HG03378 (cell line): ENCODE data around the gene MANSC4.
A peak's percentile ranks its signal among the peaks of the same experiment; 100 is the strongest.

Experiments
- ATAC-seq: cut with Tn5 transposase; IDR thresholded peaks from one replicate; pipeline ENCODE4 v1.9.1; 2021; ENCODE audit warnings: mild to moderate bottlenecking, moderate library complexity; ENCODE audit not compliant: unreplicated experiment

Gene MANSC4

DNA sequence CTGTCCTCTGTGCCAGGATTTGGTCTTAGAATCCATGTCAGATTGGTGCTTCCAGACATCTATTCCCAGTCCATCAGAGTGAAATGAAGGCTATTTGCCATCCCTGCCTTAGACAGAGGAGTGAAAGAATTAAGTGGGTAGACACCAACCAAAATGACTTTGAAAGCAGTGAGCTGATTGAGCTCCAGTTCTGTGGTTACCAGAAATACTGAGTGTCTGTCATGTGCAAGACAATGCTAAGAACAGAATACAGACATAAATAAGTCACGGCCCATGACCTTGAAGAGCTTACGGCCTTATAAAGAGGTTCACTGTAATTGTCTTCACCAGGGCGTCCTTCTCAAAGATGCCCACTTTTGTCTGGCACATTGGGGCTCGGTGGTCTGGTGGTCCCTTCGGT is 21.6 kb upstream of the MANSC4 start:
- no peak for ATAC-seq

DNA sequence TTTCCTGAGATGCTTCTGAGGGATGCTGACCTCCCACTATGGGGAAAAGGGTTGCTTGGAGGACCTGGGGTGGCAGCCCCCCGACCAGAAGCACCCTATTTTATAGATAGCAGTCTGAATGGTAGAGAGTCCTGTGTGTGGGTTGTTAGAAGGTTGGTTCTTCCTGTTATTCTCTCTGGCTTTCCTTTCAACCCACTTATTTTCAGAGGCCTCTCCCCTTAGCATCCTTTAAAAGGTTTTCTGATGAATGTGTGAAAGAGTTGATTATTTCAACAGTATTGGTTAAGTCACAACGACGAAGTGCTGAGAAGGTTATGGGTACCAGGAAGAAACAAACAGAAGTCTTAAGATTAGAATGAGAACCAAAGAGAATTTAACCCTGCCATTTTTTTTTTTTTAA is 20.8 kb upstream of the MANSC4 start:
- ATAC-seq: no peak

DNA sequence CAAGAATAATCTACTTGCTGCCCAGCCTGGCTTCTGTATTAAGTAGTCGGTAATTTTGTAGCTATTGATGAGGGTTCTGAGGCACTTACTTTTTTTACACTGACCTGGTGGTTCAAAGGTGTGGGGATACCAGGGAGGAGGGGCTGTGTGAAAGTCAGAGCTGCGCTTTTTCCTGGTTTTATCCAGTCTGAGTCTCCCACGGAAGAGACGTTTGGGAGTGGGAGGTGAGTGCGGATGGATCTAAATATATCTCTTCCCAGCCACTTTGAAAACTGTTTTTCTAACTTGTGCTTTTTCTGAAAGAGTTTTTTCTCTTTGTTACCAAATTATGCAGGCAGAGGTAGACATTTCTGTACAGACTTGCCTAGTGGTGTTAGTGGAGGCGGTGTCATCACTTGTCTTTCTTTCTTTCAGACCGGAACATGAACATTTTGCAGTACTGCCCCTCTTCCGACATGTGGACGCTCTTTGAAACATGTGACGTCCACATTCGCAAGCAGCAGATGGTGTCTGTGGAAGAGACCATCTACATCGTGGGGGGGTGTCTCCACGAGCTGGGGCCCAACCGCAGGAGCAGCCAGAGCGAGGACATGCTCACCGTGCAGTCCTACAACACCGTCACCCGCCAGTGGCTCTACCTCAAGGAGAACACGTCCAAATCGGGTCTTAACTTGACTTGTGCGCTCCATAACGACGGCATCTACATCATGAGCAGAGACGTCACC is 17.4 kb upstream of the MANSC4 start:
- ATAC-seq: no peak

DNA sequence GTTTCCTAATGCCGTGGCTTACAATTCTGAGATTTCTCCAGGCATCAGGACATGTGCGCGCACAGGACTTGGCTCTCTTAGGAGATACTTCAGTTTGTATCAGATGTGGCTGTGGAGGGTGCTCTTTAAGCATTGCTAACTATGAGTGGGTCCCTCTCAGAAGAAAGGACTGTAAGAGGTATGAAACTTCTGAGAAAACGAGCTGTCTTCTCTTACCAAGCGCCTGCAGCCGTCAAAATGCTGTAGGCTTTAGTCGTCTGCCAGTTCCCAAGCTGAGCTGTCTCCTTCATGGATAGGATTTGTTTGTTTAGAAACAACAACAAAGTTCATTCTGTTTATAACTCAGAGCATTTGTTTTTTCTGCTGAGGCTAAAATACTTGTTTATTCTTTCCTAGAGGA is 16.1 kb upstream of the MANSC4 start:
- no peak for ATAC-seq

DNA sequence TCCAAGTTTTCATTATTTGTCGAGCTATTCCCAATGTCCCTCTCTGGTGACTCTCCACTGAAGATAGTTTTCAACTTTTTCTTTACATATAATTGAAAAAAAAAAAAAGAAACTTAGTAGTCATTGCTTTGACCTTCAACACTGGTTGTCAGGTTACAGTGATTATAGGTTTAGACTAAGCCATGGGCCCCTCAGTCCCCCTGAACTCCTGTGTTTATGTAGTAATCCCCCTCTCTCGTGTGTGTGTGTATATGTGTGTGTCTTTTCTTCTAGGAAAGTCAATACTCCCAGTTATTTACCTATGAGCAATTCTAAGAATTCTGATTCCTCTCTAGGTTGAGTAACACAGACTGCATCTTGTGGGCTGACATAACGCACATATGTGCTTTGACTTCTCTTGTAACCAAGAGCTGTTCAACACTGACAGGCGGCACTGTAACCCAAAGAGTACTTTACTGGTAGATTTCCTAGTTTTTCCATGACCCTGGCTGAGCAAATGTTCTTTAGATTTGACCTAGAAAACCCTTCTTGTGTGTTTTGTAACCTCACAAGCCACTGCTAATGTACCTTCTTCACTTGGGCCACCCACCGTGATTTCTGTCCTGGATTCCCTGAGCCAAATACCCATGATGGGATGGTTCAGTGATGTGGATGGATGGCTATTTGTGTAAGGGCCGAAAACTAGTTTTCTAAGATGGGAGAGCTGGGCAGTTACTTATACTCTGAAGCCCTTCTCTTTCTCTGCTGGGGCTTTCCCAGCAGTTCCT is 15.0 kb upstream of the MANSC4 start:
- no peak for ATAC-seq

DNA sequence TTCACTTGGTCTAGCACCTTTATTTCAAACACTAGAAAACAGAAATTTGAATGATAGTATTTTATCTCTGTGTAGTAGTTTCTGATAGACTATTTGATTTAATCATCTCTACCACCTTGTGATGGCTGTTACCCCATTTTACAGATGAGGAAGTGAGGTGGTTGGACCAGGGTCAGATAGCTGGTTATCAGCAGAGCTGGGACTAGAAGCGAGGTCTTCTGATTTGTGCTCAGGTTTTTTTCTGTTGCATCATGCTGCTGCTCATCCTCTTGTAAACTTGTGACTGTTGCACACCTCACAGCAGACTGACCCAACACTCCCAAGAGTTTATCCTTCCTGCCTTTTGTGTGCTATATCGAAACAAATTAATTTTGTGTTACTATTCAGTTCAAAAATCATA is 10.1 kb upstream of the MANSC4 start:
- no peak for ATAC-seq

DNA sequence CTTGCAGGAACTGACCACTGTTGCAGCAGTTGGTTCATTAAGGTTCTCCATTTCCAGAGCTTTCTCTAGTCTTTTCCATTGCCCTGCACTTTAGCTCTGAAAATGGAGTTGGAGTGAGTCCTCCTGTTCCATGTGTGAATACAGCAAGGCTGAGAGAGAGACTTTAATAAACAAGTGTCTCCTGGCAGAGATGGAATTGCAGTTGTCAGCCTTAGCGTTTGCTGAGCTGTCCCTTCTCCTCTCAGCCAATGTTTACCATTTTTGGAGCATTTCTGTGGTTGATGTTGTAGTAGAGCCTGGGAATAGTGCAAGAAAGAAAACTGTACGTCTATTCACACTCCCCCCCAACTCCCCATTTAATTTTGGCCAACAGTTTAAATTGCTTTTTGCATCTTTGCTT is 7.5 kb upstream of the MANSC4 start:
- no peak for ATAC-seq

DNA sequence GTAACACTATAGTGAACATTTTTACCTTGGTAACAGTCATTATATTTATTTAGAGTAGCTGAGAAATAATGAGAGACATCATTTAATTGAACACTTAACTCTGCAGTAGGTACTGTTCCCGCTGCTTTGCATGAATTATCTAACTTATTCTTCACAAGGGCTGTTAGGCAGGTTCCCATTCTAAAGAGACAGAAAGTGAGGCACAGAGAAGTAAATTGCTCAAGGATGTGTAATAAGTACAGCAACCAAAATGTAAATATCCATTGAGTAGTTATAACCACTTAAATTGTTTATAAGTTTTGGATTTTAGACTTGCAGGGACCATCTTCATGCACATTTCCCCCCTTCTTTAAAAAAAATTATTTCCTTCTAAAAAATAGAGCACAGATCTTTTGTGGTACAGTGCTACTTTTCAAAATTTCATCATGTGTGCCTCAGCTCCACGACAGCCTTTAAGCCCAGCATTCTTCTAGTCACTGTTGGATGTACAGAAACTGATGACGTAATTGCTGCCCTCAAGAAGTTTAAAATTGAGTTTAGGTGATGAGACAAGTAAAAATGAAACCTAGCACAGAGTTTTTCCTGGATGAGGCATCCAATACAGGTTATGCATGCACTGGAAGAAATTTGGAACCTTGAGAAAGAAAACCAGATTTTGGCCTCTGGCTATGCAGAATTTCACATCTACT is 6.0 kb upstream of the MANSC4 start:
- no peak for ATAC-seq

DNA sequence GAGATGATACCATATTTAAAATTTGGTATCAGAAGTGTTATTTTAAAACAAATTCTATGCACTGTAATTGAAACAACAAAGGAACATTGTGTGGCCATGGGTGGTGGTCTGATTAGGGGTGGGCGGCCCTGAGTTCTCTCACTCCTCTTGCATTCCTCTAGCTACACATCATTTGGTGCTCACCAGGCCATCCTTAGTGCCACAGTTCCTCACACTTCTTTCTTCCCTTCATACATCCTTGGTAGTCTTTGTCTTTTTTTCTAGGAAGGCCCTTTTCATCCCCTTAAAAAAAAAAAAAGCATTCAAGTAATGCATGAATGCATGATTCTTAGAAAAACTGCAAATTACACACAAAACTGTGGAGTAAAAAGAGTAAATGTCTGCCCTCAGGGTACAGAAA is 2.4 kb upstream of the MANSC4 start:
- no peak for ATAC-seq

DNA sequence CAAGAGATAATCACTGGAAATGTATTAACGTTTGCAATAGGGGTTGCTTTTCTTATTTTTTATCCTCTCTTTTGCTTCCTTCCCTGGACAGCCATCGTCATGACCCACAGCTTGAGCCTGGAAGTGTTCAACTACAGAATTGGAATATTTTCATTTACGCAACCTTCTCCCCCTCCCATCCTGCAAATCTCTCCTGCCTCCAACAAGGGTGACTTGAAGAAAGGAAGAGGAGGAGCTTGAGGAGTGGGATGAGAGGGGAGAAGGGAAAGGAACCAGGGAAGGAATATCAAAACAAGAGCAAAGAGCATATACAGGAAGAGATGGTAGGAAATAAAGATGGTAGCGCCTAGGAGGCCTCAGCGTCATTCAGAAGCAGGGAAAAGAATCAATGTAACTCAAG is 1.6 kb upstream of the MANSC4 start:
- ATAC-seq: no peak

DNA sequence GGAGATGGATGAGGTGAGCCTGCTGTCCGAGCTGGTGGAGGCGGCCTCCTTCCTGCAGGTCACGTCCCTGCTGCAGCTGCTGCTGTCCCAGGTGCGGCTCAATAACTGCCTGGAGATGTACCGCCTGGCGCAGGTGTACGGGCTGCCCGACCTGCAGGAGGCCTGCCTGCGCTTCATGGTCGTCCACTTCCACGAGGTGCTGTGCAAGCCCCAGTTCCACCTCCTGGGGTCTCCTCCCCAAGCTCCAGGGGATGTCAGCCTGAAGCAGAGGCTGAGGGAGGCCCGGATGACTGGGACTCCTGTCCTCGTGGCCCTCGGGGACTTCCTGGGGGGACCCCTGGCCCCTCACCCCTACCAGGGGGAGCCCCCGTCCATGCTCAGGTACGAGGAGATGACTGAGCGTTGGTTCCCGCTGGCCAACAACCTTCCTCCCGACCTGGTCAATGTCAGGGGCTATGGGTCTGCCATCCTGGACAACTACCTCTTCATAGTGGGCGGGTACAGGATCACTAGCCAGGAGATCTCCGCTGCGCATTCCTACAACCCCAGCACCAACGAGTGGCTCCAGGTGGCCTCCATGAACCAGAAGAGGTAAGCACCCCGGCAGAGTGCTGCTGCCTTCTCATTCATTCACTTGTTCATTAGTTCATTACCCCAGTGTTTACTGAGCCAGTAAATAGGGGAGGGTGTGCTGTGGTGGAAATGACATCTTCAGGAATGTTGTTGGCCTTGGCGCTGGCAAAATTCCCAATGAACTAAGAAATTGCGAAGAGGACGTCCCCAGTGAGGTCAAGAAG is 774 bp upstream of the MANSC4 start:
- ATAC-seq: peak; percentile 36

DNA sequence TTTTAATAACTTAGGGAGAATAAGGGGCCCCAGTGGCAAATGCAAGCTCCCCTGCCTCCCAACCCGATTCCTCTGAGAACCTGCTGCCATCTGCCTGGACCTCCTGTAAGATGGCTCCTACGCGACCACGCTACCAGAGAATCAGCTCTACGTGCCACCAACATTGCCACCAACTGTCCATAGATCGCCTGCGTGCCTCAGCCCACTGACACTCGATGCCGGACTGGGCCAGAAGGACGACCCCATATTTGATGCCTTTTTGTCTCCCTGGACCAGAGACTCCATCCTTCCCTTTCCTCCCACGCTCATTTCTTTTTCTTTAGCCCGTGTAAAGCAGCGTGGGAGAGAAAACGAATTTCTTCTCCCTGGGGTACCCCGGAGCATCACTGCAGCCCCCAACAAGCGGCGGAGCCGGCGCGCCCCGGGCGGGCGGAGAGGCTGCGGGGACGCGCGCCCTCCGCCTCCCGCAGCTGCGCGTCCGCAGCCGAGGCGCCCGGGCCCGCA is 568 bp downstream of the MANSC4 start:
- peak; percentile 37 for ATAC-seq

DNA sequence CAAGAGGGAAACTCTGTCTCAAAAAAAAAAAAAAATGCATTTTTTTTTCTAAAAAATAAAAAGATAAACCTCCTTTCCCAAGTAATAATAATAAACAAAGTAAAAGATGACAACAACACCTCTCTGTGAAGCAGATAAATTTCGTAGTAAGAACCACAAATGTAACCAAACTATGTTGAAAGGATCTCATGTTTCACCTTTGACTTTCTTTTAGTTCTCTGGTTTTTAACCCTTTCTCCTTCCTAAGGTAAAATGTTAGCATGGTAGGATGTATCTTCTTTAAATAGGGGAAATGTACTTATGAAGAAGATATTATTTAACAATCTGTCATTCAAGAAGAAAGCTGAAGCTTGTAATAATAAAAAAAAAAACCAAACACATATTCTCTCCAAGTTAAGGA is 1.8 kb downstream of the MANSC4 start:
- no peak for ATAC-seq

DNA sequence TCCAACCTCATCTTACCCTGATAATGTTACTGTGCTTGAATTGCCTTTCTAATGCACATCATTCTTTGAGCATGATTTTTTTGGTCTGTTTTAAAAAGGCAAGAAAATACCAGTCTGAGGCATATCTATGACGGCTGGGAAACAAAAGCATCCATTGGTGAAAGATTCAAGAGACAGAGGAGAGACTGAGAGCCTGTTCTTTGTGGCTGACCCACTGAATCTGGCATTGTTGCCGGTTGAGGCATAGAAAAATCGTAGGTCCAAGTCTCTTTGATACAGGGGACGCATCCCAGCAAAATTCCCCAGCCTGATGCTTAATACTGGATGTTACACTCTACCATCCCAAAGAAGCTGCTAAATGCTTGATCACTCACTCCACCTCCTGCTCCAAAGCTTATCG is 2.9 kb downstream of the MANSC4 start:
- no peak for ATAC-seq

DNA sequence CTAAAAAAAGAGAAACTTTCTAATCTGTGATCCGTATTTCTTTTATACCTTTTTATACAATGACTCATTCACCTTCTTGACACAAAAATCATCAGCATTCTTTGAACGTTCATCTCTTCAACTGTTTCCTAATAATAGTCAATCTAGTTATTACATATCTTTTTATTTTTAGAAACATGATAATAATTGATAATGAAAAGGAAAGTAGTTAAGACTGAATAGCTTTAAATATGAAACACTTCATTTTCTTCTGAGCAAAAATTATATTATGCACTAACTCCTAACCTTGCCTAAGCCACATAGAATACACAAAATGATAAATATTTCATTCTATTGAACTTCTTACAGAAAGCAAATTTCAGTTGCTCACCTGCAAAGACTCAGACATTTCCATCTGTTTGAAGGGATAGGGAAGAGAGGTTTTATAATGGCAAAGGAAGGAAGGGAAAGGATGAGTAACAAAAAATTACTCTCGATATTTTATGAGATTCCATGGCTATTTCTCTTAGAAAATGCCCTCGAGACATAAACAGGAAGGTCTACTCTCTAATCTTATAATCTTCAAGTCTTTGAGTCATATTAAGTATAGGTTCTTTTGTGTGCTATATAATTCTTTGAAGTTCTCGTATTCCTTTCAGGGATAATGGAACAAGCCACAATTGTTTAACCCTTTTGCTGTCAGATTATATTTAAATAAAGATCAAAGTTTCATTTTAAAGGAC is 7.5 kb downstream of the MANSC4 start:
- no peak for ATAC-seq

DNA sequence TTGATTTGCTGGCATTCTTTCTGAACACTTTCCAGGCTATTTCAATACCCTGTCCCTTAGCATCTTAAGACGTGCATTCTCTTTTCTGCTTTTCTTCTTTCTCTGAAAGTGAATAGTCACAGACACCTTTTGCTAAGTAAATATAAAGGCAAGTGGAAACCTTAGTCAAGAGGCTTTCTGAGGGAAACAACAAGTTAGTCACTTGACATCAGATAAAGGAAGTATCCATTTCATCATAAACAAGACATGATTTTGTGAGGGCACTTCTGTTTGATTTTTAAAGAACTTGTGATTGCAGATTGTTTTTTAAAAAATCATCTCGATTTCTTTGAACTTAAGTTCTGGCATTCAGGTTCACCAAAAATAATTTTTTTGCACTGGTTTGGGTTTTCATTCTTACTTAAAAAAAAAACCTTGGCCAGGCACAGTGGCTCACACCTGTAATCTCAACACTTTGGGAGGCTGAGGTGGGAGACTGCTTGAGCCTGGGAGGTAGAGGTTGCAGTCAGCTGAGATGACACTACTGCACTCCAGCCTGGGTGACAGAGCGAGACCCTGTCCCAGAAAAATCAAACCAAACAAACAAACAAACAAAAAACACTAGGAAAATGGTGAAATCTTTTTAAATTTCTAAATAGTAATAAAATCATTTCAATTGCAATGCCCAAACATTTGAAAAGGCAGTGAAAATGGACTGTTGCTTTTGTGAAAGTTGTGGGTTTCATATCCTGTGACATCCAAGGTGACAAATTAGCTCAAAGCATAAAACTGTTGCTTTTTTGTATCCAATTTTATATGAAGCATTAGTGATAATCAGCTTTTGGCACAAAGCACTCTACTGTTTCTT is 8.3 kb downstream of the MANSC4 start:
- ATAC-seq: no peak

DNA sequence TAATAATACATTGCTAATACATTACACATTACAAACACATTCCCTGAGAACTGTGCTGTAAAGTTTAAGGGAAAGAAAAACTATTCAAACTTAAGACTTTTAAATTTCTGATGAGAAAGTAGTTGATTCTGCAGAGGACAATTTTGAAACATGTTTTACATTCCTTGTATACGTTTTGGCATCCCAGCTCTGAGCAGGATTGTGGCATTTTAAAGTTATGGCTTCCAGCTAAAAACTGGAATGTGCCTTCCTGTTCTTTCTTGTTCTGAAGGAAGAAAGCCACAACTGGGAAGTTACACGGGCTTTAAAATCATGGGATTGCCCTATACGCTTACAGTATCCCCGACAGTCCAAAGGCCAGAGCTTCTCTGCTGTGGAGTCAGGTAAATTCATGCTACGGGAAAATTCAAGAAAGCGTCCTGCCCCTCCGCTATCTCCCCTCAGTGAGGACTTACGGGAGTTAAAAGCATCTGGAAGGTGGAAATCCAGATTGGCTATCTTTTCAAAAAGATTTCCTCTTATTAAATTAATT is 10.8 kb downstream of the MANSC4 start:
- no peak for ATAC-seq

DNA sequence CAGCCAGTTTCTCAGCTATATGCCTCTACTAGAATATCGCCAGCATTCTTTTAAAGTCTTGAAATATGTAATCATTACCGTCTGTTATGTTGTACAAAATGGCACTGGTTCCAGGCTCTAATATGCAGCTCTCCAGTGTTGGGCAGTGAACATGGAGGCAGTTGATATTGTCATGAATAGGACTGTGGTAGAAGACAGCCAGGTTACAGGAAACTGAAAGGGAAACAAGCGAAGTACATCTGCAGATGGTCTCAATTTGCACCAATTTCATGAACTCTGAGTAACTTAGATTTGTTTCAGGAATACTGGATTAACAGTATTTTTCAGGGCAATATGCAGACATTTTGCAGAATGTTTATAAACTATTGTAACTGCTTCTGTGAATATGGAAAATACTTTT is 13.4 kb downstream of the MANSC4 start:
- ATAC-seq: no peak

DNA sequence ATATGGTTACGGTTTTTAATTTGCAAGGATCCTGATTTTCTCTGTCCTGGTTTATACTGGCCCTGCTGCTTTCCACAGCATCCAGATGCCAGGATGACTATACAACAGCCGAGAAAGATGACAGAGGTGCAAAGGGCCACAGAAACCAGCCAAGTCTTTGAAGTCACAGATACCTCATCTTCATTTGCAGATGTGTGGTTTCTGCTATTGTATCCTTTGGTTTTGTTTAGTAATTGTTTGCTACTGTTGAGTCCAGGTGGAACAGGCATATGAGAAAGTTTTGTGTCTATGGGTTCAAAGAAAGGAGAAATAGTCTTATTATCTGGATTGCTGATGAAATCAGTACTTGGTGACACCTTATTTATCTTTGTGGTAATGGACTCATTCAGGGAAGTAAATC is 17.3 kb downstream of the MANSC4 start:
- no peak for ATAC-seq
